Brain microvascular endothelial cell (primary cell): ENCODE results near the gene AFG1L.

ENCODE experiments used
- DNase-seq: peaks from one replicate; pipeline ENCODE4 v3.0.0-alpha.2; 2020
- H3K27ac ChIP-seq: fragments of 250-450 bp; sonication (Bioruptor Pico); 2 replicates; pipeline ENCODE4 v1.5.1; 2020; ENCODE audit warnings: mild to moderate bottlenecking, moderate library complexity
- H3K27me3 ChIP-seq: fragments of 250-450 bp; sonication (Bioruptor Pico); replicated peaks from 2 replicates; pipeline ENCODE4 v1.5.1; 2020; ENCODE audit warnings: mild to moderate bottlenecking
- H3K36me3 ChIP-seq: fragments of 250-450 bp; sonication (Bioruptor Pico); replicated peaks from 2 replicates; pipeline ENCODE4 v1.5.1; 2020; ENCODE audit warnings: mild to moderate bottlenecking
- H3K4me3 ChIP-seq: 2 replicates; pipeline ENCODE4 v1.5.1; 2011; ENCODE audit warnings: low read depth, mild to moderate bottlenecking, control low read depth, low read length, moderate library complexity
- CTCF ChIP-seq: IDR thresholded peaks from 2 replicates; pipeline ENCODE4 v1.5.1; 2011; ENCODE audit warnings: low read depth, mild to moderate bottlenecking, moderate library complexity, low read length, control low read depth, inconsistent platforms; ENCODE audit errors: missing control alignments
- in situ Hi-C: cut with HindIII; loops from 2 replicates; pipeline ENCODE4 v1.10.0; 2017; ENCODE audit warnings: low sequenced_read_pairs, low pct_ligation_motif_present

Gene AFG1L

GRCh38 chr6:108570517-108570916 lies 275.7 kb downstream of the AFG1L start:
- no peak for TF ChIP-seq CTCF
- in situ Hi-C loops, result no loop called here
- no peak overlapping the region for H3K27ac ChIP-seq
- no peak overlapping the region for H3K4me3 ChIP-seq
- H3K27me3 ChIP-seq, result no peaks in the 10 kb centered on the region
- DNase-seq, result no peak
- H3K36me3 ChIP-seq, result no peaks in the 10 kb centered on the region

GRCh38 chr6:108574457-108575141 lies 279.7 kb downstream of the AFG1L start:
- H3K4me3 ChIP-seq, result no peak overlapping the region
- no peak for TF ChIP-seq CTCF
- H3K36me3 ChIP-seq, result peaks cover 3% of the 10 kb centered on the region
- H3K27ac ChIP-seq, result no peak overlapping the region
- in situ Hi-C loops, result no loop called here
- H3K27me3 ChIP-seq, result no peaks in the 10 kb centered on the region
- no peak for DNase-seq
